OCI-M2 (cell line): Measurements from ENCODE around the gene CDKN1C.

Source experiments
- DNase-seq: peaks from one replicate; lab custom pipeline; 2025; ENCODE audit not compliant: unreplicated experiment; lab: John Stamatoyannopoulos, UW

CDKN1C gene

GRCh38 chr11:2848497-2848896 is 37.1 kb downstream of the CDKN1C start:
- no peak for DNase-seq

GRCh38 chr11:2847561-2847960 is 38.0 kb downstream of the CDKN1C start:
- no peak for DNase-seq

GRCh38 chr11:2846470-2846869 is 39.1 kb downstream of the CDKN1C start:
- DNase-seq: no peak

- DNase-seq: no peak
Observed at GRCh38 chr11:2846056-2846455, 39.5 kb downstream of the CDKN1C start.

- DNase-seq: no peak
Observed at GRCh38 chr11:2844996-2845395, 40.6 kb downstream of the CDKN1C start.

- DNase-seq: no peak
Observed at GRCh38 chr11:2844116-2844842, 41.3 kb downstream of the CDKN1C start.

GRCh38 chr11:2843551-2843950 is 42.0 kb downstream of the CDKN1C start:
- no peak for DNase-seq

- no peak for DNase-seq
Observed at GRCh38 chr11:2842876-2843275, 42.7 kb downstream of the CDKN1C start.

- DNase-seq: no peak
Observed at GRCh38 chr11:2841411-2842190, 44.0 kb downstream of the CDKN1C start.

GRCh38 chr11:2839395-2839943 is 46.1 kb downstream of the CDKN1C start:
- DNase-seq: no peak

GRCh38 chr11:2838676-2839294 is 46.8 kb downstream of the CDKN1C start:
- no peak for DNase-seq

GRCh38 chr11:2838091-2838490 is 47.5 kb downstream of the CDKN1C start:
- no peak for DNase-seq

- no peak for DNase-seq
Observed at GRCh38 chr11:2837651-2838050, 47.9 kb downstream of the CDKN1C start.

GRCh38 chr11:2837096-2837601 is 48.4 kb downstream of the CDKN1C start:
- DNase-seq: no peak

- no peak for DNase-seq
Observed at GRCh38 chr11:2836315-2837095, 49.1 kb downstream of the CDKN1C start.

- no peak for DNase-seq
Observed at GRCh38 chr11:2835751-2836150, 49.8 kb downstream of the CDKN1C start.

- no peak for DNase-seq
Observed at GRCh38 chr11:2835296-2835695, 50.3 kb downstream of the CDKN1C start.

- no peak for DNase-seq
Observed at GRCh38 chr11:2834503-2835273, 50.9 kb downstream of the CDKN1C start.

GRCh38 chr11:2833716-2834502 is 51.7 kb downstream of the CDKN1C start:
- DNase-seq: no peak
